GM19467 (cell line): Measurements from ENCODE around the gene RSRC1.
"Not testable (repeated sequence)": the region's sequence is repeated elsewhere in the genome, so short reads cannot be mapped to it uniquely, and the experiment has no call there.

Experiments
- ATAC-seq: cut with Tn5 transposase; IDR thresholded peaks from one replicate; pipeline ENCODE4 v1.9.1; 2021; ENCODE audit warnings: mild to moderate bottlenecking, moderate library complexity; ENCODE audit not compliant: unreplicated experiment

Gene RSRC1

GRCh38 chr3:158381262-158381868 lies 271.5 kb downstream of the RSRC1 start:
- ATAC-seq, result no peak

- no peak for ATAC-seq
Measured at GRCh38 chr3:158382479-158382878, 272.6 kb downstream of the RSRC1 start.

GRCh38 chr3:158384019-158384418 lies 274.1 kb downstream of the RSRC1 start:
- ATAC-seq, result no peak

- no peak for ATAC-seq
Measured at GRCh38 chr3:158395421-158395820, 285.5 kb downstream of the RSRC1 start.

- ATAC-seq, result no peak
Measured at GRCh38 chr3:158402590-158402989, 292.7 kb downstream of the RSRC1 start.

- ATAC-seq, result no peak
Measured at GRCh38 chr3:158403013-158403412, 293.1 kb downstream of the RSRC1 start.

- ATAC-seq, result no peak
Measured at GRCh38 chr3:158404131-158404718, 294.3 kb downstream of the RSRC1 start.

GRCh38 chr3:158405507-158405906 lies 295.6 kb downstream of the RSRC1 start:
- ATAC-seq, result no peak

- ATAC-seq, result no peak
Measured at GRCh38 chr3:158407844-158408517, 298.1 kb downstream of the RSRC1 start.

- ATAC-seq, result not testable (repeated sequence)
Measured at GRCh38 chr3:158408518-158408897, 298.6 kb downstream of the RSRC1 start.

GRCh38 chr3:158418035-158418434 lies 308.1 kb downstream of the RSRC1 start:
- no peak for ATAC-seq

- ATAC-seq, result no peak
Measured at GRCh38 chr3:158419820-158420653, 310.1 kb downstream of the RSRC1 start.

GRCh38 chr3:158420654-158421396 lies 310.9 kb downstream of the RSRC1 start:
- ATAC-seq, result peak; percentile 93

GRCh38 chr3:158430448-158430847 lies 320.6 kb downstream of the RSRC1 start:
- no peak for ATAC-seq

GRCh38 chr3:158430968-158431367 lies 321.1 kb downstream of the RSRC1 start:
- ATAC-seq, result no peak

- no peak for ATAC-seq
Measured at GRCh38 chr3:158431829-158432228, 321.9 kb downstream of the RSRC1 start.

GRCh38 chr3:158434412-158435038 lies 324.6 kb downstream of the RSRC1 start:
- ATAC-seq, result peak; percentile 87

GRCh38 chr3:158443632-158444031 lies 333.7 kb downstream of the RSRC1 start:
- ATAC-seq, result peak; percentile 87

GRCh38 chr3:158447408-158447807 lies 337.5 kb downstream of the RSRC1 start:
- no peak for ATAC-seq

- no peak for ATAC-seq
Measured at GRCh38 chr3:158451405-158452055, 341.6 kb downstream of the RSRC1 start.
